Pancreas (tissue), 10 donors: Measurements from ENCODE around the gene HES7. TPM values are rescaled to one million over a fixed set of nuclear protein-coding genes. Genes with fewer than 3 reads are reported as not detected.
A peak's percentile ranks its signal among the peaks of the same experiment; 100 is the strongest.

ENCODE experiments used
- ATAC-seq, 4 donors: fragments of 200-7000 bp; cut with Tn5 transposase; one replicate each; pipeline versions ENCODE4 v1.8.0 to v1.9.1; 2020; ENCODE audit warnings: mild to moderate bottlenecking in 4 of 4, moderate library complexity in 4 of 4
- DNase-seq, 6 donors: peaks; one replicate each; pipeline ENCODE4 v3.0.0-alpha.2; 2020
- FAIRE-seq: peaks from 2 replicates; lab custom pipeline; 2012; peaks lifted over from hg19 to GRCh38; lab: Jason Lieb, UNC
- H3K27ac ChIP-seq, 4 donors: fragments of 200-600 bp; sonication (generic); 1 replicate in 3 of 4; 2 replicates in 1 of 4; pipeline versions ENCODE4 v1.5.0 to v1.8.0; 2020
- H3K27me3 ChIP-seq, 4 donors: fragments of 200-600 bp; one replicate each; pipeline ENCODE4 v1.8.0; 2021
- H3K36me3 ChIP-seq, 3 donors: fragments of 200-600 bp; sonication (generic) in 1 of 3; one replicate each; pipeline versions ENCODE4 v1.5.0 to v1.8.0; 2020 to 2021
- H3K4me1 ChIP-seq, 3 donors: fragments of 200-600 bp; one replicate each; pipeline ENCODE4 v1.8.0; 2021
- H3K4me3 ChIP-seq, 4 donors: fragments of 200-600 bp; sonication (generic) in 2 of 4; one replicate each; pipeline versions ENCODE4 v1.5.0 to v1.8.0; 2020 to 2021
- H3K9me3 ChIP-seq, 4 donors: fragments of 200-600 bp; one replicate each; pipeline ENCODE4 v1.8.0; 2021
- WGBS, 2 donors: extraction: QIAGEN DNeasy Blood & Tissue Kit; methylation state at CpG; one replicate each; pipeline ENCODE4 v1.1.7; 2013; 5-methylcytosine and 5-hydroxymethylcytosine counted together
- intact Hi-C, 3 donors: fragments of 100-400 bp; cut with DNase I; formaldehyde crosslinking; loops; one replicate each; pipeline versions ENCODE4 v1.11.1 to v1.14.2; 2022
- polyA plus RNA-seq, 2 donors: library from polyadenylated mRNA; stranded (reverse); fragments of 200-250 nt; gene quantifications; one replicate each; pipeline ENCODE4 v1.2.3, GENCODE V29; 2013
- total RNA-seq, 6 donors: library from RNA; stranded (reverse); fragmentation: NEBNext Ultra II Directional in 4 of 6; extraction: Animal tissue kit (Norgen Biotek cat#: 25700) in 4 of 6; gene quantifications; one replicate each; pipeline versions ENCODE4 v1.2.1 to v1.2.4, GENCODE V29; 2021 to 2023
- TF ChIP-seq, protein P1 (sequence below), 4 donors: fragments of 200-600 bp; sonication (generic) in 3 of 4; IDR thresholded peaks; one replicate each; pipeline versions ENCODE4 v1.5.0 to v1.8.0; 2021; ENCODE audit warnings: antibody characterized with exemption in 4 of 4
- donor health status: healthy with polysubstance abuse.
- donor health status: DM: no; HTN: no; CAD: no; lungs with moderate emphysema.
- donor health status: DM: no; HTN: no; CAD: no.
- donor health status: control.
- donor health status: control.
- donor health status: Bipolar disorder and iron deficiency.
- donor health status: DM: yes; HTN: yes; CAD: no.
- donor health status: DM: no; HTN: no; CAD: no.
- donor health status: DM: no; HTN: no; CAD: no.
- donor health status: DM: yes; HTN: yes; CAD: no.

HES7 gene
- total and polyA plus RNA-seq, 8 donors: 0.08 to 0.16 TPM; not detected in 6

DNA sequence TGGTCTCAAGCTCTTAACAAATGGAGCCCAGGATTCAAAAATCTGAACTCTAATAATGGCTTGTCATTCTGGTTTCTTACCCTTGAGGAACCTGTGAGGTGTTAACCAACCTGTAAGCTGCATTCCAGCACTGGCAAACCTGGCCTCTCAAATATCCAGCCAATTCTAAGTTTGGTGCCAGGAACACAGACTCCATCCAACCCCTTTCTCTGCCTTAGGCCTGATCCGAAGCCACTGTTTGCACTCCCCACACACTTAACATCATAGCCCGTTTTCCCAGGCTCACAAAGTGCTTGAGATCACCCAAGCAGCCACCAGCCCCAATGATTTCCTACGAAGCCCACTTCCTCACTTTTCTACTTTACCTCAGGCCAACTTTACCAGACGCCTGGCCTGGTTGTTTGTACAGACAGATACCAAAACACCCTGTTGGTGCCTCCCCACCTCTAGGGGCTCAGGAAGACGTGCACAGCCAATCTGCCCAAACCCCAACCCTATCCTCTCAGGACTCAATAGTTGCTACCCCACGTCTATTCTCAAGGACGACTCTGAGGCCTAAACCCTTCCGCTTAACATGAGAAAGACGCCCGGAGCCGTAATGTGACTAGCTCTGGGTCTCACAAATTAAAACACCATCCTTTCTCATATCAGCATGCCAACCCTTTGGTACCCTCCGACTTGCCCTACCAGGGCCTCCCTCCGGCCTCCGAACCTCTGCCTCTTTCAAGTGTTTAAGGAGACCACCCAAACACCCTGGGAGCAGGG is 31.5 kb upstream of the HES7 start:
- intact Hi-C loops: no loop called here
- H3K27me3 ChIP-seq: no peaks in the 10 kb centered on the region
- FAIRE-seq (no peak), ATAC-seq (no peak), DNase-seq (peak in 3 of 6 donors; percentile 30 to 60 (median 52))
- H3K9me3 ChIP-seq: no peaks in the 10 kb centered on the region
- H3K36me3 ChIP-seq: peaks cover 0 to 9% (median 0%) of the 10 kb centered on the region in 3 donors
- whole genome bisulfite sequencing, 2 donors: 5% methylated on average over 14 of the region's 14 CpGs
- TF ChIP-seq, protein P1, sequence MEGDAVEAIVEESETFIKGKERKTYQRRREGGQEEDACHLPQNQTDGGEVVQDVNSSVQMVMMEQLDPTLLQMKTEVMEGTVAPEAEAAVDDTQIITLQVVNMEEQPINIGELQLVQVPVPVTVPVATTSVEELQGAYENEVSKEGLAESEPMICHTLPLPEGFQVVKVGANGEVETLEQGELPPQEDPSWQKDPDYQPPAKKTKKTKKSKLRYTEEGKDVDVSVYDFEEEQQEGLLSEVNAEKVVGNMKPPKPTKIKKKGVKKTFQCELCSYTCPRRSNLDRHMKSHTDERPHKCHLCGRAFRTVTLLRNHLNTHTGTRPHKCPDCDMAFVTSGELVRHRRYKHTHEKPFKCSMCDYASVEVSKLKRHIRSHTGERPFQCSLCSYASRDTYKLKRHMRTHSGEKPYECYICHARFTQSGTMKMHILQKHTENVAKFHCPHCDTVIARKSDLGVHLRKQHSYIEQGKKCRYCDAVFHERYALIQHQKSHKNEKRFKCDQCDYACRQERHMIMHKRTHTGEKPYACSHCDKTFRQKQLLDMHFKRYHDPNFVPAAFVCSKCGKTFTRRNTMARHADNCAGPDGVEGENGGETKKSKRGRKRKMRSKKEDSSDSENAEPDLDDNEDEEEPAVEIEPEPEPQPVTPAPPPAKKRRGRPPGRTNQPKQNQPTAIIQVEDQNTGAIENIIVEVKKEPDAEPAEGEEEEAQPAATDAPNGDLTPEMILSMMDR (IDR thresholded peaks at IDR 0.05): no peak
- H3K27ac ChIP-seq: peak overlapping the region; percentile 96 to 100 (median 99)
- H3K4me1 ChIP-seq: peaks cover 11 to 36% (median 13%) of the 10 kb centered on the region in 3 donors
- H3K4me3 ChIP-seq: peak overlapping the region; percentile 27 to 81 (median 64)

DNA sequence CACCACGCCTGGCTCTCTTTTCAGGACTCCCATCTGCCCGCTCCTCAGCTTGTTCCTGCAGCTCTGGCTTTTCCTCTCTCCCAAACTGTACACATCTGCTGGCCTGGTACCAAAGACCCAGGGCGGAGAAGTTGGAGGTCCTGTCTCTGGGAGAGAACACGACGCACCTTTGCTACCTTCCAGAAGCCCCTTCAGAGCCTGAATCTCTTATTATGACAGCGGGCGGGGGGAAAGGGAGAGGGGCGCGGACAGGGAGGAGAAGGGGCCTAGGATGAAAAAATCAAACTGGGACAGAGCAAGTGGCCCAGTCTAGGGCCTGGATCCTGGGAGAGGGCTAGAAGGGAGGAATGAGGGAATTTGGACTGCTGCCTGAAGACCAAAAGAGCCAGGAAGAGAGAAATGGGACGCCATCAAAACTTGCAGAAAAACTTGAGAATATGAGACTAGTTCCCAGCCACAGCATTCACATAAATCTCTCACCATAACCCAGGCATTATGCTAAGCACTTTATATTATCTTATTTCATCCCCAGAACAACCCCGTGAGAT is 30.8 kb upstream of the HES7 start:
- intact Hi-C loops: no loop called here
- 17 to 21% methylated on average over 11 of the region's 11 CpGs for WGBS, 2 donors
- ATAC-seq: no peak
- Histone ChIP-seq H3K4me1 (peaks cover 11 to 38% (median 13%) of the 10 kb centered on the region in 3 donors), H3K4me3 (peak overlapping the region in 3 of 4 donors; percentile 62 to 81 (median 65)), H3K9me3 (no peaks in the 10 kb centered on the region), H3K27me3 (no peaks in the 10 kb centered on the region), H3K36me3 (peaks cover 0 to 16% (median 4%) of the 10 kb centered on the region in 3 donors), H3K27ac (peak overlapping the region; percentile 96 to 100 (median 99))
- FAIRE-seq: no peak
- DNase-seq: peak in 1 of 6 donors; percentile 42
- TF ChIP-seq, protein P1 (IDR thresholded peaks at IDR 0.05): no peak

DNA sequence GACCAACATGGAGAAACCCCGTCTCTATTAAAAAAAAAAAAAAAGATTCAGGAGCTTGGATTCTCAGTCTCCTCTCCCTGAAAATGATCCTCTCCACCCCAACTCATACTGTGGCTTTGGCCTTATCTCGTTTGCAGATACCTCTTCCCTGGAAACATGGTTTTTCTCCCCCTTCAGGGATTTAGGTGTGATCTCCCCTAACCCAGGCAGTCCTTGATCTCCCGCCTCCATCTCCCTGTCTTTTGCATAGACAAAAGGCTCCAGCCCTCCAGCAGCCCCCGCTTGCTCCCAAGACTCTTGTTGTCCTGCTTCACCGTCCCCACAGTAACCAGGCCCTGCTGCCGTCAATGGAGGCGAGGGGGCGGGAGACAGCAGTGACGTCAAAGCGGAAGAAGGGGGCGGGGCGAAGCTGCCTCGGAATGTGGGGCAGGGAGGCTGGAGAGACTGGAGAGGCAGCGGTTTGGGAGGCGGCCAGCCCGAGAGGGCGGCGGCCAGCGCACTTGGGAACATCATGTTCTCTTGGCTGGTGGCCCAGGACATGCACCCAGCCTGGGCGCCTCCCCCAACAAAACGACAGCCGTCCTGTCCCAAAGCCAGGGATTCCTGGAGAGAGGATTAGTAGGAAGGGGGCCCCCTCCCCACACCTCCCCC is 30.2 kb upstream of the HES7 start:
- TF ChIP-seq, protein P1 (IDR thresholded peaks at IDR 0.05): no peak
- H3K27ac ChIP-seq: peak overlapping the region; percentile 96 to 100 (median 99)
- DNase-seq (peak; percentile 98 to 100 (median 100)), FAIRE-seq (peak; percentile 93), ATAC-seq (peak; percentile 49 to 57 (median 56))
- peaks cover 11 to 36% (median 13%) of the 10 kb centered on the region in 3 donors for H3K4me1 ChIP-seq
- H3K9me3 ChIP-seq: no peaks in the 10 kb centered on the region
- intact Hi-C loops: no loop called here
- H3K36me3 ChIP-seq: peaks cover 0 to 22% (median 10%) of the 10 kb centered on the region in 3 donors
- WGBS, 2 donors: 1 to 2% methylated on average over 22 of the region's 22 CpGs
- no peaks in the 10 kb centered on the region for H3K27me3 ChIP-seq
- peak overlapping the region in 3 of 4 donors; percentile 62 to 81 (median 65) for H3K4me3 ChIP-seq

DNA sequence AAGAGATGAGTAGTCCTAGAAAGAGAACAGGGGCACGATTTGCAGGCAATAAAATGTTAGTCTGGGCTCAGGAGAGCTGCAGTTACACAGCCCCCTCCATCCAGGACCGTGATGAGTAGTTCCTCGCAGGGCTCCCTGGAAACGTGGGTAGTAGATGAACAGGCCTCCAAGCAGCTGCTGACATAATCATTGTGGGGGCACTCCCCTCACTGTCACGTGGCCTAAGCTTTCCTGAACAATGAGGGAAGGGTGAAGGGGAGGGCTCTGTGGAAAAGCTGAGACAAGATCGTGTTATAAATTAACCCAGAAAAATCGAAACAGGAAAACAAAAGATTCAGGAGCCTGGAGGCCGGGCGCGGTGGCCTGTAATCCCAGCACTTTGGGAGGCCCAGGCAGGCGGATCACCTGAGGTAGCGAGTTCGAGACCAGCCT is 29.6 kb upstream of the HES7 start:
- no peaks in the 10 kb centered on the region for H3K27me3 ChIP-seq
- 2 to 4% methylated on average over 13 of the region's 13 CpGs for WGBS, 2 donors
- DNase-seq (peak in 5 of 6 donors; percentile 82 to 93 (median 90)), FAIRE-seq (peak; percentile 34), ATAC-seq (peak; percentile 35 to 57 (median 49))
- peak overlapping the region; percentile 96 to 100 (median 99) for H3K27ac ChIP-seq
- H3K9me3 ChIP-seq: no peaks in the 10 kb centered on the region
- H3K4me3 ChIP-seq: peak overlapping the region in 2 of 4 donors; percentile 62 to 65
- TF ChIP-seq, protein P1 (IDR thresholded peaks at IDR 0.05): no peak
- intact Hi-C loops: no loop called here
- H3K4me1 ChIP-seq: peaks cover 11 to 34% (median 13%) of the 10 kb centered on the region in 3 donors
- H3K36me3 ChIP-seq: peaks cover 0 to 27% (median 13%) of the 10 kb centered on the region in 3 donors
